IPS-18c (cell line): ENCODE data around the gene CTDSPL2.
"Not testable (repeated sequence)": the region's sequence is repeated elsewhere in the genome, so short reads cannot be mapped to it uniquely, and the experiment has no call there.

Experiments
- H3K4me3 ChIP-seq: 2 replicates; pipeline ENCODE4 v1.7.0; 2013; ENCODE audit warnings: low read depth, mild to moderate bottlenecking, low read length, moderate library complexity; ENCODE audit not compliant: insufficient read depth
- H3K9me3 ChIP-seq: one replicate; pipeline ENCODE4 v1.6.1; 2013; ENCODE audit warnings: mild to moderate bottlenecking, low read length, moderate library complexity; ENCODE audit not compliant: control insufficient read depth, insufficient read depth

Gene CTDSPL2

GRCh38 chr15:44532275-44532674, 104.8 kb downstream of the CTDSPL2 start:
- not testable (repeated sequence) for H3K9me3 ChIP-seq, H3K4me3 ChIP-seq

- no peaks in the 10 kb centered on the region for H3K9me3 ChIP-seq
- no peak overlapping the region for H3K4me3 ChIP-seq
These were observed 105.3 kb downstream of the CTDSPL2 start for GRCh38 chr15:44532689-44533088.

- no peaks in the 10 kb centered on the region for H3K9me3 ChIP-seq
- peak overlapping the region; percentile 80; the same call in 1 of the 2 replicates for H3K4me3 ChIP-seq
These were observed 107.7 kb downstream of the CTDSPL2 start for GRCh38 chr15:44535092-44535491.

- Histone ChIP-seq H3K9me3 (no peaks in the 10 kb centered on the region), H3K4me3 (peak overlapping the region; percentile 80)
These were observed 108.3 kb downstream of the CTDSPL2 start for GRCh38 chr15:44535523-44536301.

GRCh38 chr15:44536302-44536961, 109.0 kb downstream of the CTDSPL2 start:
- Histone ChIP-seq H3K4me3 (peak overlapping the region; percentile 80), H3K9me3 (no peaks in the 10 kb centered on the region)

GRCh38 chr15:44536962-44537734, 109.7 kb downstream of the CTDSPL2 start, which contains the start of gene EIF3J:
Gene EIF3J (plus strand): TSS chr15:44537147. CDS start chr15:44537195, 48 bp downstream.
- H3K4me3 ChIP-seq = peak within 1 kb of the TSS; percentile 80

GRCh38 chr15:44537735-44538240, 110.4 kb downstream of the CTDSPL2 start:
- Histone ChIP-seq H3K4me3 (peak overlapping the region; percentile 80), H3K9me3 (no peaks in the 10 kb centered on the region)

More at GRCh38 chr15:44536962-44537734, 109.7 kb downstream of the CTDSPL2 start, which contains the start of gene EIF3J:
- H3K9me3 ChIP-seq = no peaks in the 10 kb centered on the region

- no peak overlapping the region for H3K4me3 ChIP-seq
These were observed 114.0 kb downstream of the CTDSPL2 start for GRCh38 chr15:44541282-44541958.

GRCh38 chr15:44542596-44542995, 115.2 kb downstream of the CTDSPL2 start:
- Histone ChIP-seq H3K9me3 (no peaks in the 10 kb centered on the region), H3K4me3 (no peak overlapping the region)

More at GRCh38 chr15:44541282-44541958, 114.0 kb downstream of the CTDSPL2 start:
- H3K9me3 ChIP-seq = no peaks in the 10 kb centered on the region

- not testable (repeated sequence) for H3K9me3 ChIP-seq, H3K4me3 ChIP-seq
These were observed 117.3 kb downstream of the CTDSPL2 start for GRCh38 chr15:44544745-44545144.

- no peaks in the 10 kb centered on the region for H3K9me3 ChIP-seq
- H3K4me3 ChIP-seq = no peak overlapping the region
These were observed 118.7 kb downstream of the CTDSPL2 start for GRCh38 chr15:44545913-44546802.

GRCh38 chr15:44549152-44549551, 121.7 kb downstream of the CTDSPL2 start:
- not testable (repeated sequence) for H3K4me3 ChIP-seq, H3K9me3 ChIP-seq

GRCh38 chr15:44550256-44550655, 122.8 kb downstream of the CTDSPL2 start:
- Histone ChIP-seq H3K4me3 (no peak overlapping the region), H3K9me3 (no peaks in the 10 kb centered on the region)

GRCh38 chr15:44550734-44551133, 123.3 kb downstream of the CTDSPL2 start:
- Histone ChIP-seq H3K4me3 (no peak overlapping the region), H3K9me3 (no peaks in the 10 kb centered on the region)

- H3K9me3 ChIP-seq = no peaks in the 10 kb centered on the region
- H3K4me3 ChIP-seq = no peak overlapping the region
These were observed 127.7 kb downstream of the CTDSPL2 start for GRCh38 chr15:44554934-44555723.
